HG03520 (cell line): ENCODE results near the gene MRPS15.

Experiments used
- ATAC-seq: cut with Tn5 transposase; IDR thresholded peaks from one replicate; pipeline ENCODE4 v1.9.1; 2021; ENCODE audit warnings: mild to moderate bottlenecking, moderate library complexity; ENCODE audit not compliant: unreplicated experiment

Gene MRPS15

DNA sequence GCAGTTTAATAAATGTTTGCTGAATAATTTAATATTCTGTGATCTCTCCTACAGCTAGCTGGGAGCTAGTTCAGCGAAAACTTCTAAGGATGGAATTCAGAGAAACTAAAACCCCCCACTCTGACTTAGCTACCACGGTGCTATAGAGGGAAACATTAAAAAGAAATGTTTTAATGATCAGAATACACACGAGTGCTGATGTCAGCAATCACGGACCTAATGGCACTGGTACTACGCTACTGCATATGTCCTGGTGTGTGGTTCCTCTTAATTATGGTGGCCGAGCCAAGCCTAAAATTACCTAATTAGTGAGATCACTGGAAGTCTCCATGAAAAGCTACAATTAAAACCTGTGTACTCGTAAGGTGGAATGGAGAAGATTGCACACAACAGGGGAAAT is 42.5 kb downstream of the MRPS15 start:
- no peak for ATAC-seq

DNA sequence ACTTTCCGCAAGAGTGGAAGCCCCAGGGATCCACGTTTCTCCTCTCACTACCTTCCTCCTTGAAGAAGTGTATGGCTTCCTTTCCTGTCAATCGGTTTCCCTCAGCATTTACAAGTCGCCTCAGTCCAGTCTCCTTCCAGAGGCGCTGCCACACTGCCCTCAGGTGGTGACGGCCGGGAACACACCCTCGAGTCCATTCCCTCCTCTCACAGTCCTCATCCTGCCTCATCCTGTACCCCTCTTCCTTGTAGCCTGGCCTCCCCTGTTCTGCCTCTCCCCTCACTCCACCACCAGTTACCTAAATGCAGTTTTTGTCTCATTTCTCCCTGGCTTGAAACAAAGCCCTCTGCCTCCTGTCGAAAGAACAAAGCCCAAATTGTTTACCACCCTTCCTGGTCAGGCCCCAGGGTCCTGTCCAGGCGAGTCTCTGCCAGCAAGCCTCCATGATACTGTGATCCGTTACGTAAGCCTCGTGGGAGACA is 43.3 kb downstream of the MRPS15 start:
- peak; percentile 79 for ATAC-seq

DNA sequence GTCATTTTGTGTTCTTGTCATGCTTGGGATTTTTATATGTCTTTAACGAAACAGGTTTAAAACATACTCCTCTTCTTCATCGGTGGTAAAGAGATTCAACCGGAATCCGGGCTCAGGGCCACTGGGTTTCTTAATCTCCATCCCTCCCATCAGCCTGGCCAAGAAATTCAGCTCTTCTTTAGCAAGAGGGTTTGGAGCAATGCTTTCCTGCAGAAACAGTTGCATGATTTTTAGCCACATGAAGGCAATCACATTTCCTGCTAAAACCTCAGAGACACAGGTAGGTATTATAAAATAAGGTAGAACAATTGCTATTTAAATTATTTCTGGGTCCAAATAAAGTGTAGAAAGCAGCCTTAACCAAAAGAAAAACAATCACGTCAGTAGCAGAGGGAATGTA is 43.8 kb downstream of the MRPS15 start:
- no peak for ATAC-seq

DNA sequence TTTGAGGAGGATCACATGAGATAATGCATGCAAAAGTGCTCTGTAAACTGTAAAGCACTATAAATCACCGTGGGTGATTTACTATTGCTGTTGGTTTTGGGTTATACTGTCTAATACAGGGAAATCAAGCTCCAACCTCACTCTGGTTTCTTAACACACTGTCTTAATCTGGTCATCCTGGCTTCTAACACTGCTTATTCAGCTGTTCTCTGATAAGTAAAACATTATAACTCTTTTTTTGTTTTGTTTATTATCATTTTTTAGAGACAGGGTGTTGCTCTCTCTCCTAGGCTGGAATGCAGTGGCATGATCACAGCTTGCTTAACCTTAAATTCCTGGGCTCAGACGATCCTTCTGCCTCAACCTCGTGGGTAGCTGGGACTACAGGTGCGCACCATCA is 44.6 kb downstream of the MRPS15 start:
- ATAC-seq, result no peak

DNA sequence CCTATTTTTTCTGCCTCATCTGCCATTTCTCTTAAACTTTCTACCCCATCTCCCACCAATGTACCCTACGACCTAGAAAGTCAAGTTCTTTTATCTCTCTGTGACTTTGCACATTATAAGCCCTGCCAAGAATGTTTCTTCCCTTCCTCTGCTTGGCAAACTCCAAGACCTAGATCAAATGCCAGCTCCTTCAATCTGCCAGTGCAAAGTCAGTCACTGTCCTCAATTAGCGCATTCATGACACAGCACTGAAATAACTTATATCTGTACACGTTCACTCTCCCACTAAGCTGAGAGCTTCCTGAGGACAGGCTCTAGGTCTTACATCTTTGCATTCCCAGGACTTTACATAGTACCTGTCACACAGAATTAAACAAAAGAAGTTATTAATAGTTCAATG is 45.0 kb downstream of the MRPS15 start:
- no peak for ATAC-seq

DNA sequence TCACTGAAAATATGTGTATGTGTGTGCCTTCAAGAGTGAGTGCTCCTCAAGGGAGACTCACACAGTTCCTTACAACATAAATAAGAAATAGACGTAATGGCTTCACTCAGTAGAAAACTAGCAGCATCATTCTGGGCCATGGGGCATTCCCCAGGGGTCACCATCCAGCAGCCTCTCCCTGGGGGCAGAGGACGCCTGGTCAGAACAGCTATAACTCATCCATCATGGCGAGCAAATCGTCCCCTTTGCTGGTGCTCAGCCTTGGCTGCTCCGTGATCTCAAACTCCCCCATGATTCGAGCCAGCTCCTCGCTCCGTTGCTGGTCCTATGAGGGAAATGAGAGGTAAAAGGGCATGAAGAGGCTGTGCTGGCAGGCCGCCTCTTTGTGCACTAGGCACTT is 46.3 kb downstream of the MRPS15 start:
- ATAC-seq, result no peak

DNA sequence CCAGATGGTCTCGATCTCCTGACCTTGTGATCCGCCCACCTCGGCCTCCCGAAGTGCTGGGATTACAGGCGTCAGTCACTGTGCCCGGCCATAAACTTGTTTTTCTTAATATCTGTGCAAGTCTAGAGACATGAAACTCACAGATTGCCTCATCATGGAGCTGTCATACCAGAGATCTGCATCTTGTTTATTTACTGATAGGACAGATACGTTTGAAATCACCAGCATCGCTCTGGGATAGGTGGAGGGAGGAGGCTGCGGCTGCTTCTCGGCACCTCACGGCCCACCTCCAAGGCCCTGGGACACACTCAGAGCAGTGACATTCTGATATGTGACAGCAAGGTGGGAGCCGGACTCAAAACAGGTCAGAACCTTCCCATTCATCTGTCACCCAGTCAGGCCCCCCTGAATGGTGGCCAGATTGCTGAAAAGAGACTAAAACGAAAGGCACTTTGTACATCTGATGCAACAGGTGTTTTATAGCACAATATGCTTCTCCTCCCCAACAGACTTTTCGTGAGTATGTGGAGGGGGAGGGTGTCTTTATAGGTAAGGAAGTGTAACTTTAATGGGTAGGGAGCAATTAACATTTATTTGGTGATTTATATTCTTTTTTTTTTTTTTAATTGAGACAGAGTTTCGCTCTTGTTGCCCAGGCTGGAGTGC is 48.4 kb downstream of the MRPS15 start:
- no peak for ATAC-seq

DNA sequence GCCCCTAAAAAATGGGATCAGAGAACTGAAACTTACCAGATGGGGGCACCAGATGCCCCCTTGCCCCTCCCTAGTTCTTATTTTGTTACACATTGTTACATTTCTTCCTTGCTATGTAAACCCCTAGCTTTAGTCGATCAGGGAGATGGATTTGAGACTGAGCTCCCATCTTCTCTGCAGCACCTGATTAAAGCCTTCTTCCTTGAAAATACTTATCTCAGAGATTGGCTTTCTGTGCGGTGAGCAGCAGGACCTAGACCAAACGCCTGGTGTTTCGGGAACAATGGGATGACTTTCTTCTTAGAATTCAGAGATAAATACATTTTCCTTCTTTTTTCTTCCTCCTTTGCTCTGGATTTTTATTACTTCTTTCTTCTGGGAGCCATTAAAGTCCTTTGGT is 49.8 kb downstream of the MRPS15 start:
- ATAC-seq, result no peak

DNA sequence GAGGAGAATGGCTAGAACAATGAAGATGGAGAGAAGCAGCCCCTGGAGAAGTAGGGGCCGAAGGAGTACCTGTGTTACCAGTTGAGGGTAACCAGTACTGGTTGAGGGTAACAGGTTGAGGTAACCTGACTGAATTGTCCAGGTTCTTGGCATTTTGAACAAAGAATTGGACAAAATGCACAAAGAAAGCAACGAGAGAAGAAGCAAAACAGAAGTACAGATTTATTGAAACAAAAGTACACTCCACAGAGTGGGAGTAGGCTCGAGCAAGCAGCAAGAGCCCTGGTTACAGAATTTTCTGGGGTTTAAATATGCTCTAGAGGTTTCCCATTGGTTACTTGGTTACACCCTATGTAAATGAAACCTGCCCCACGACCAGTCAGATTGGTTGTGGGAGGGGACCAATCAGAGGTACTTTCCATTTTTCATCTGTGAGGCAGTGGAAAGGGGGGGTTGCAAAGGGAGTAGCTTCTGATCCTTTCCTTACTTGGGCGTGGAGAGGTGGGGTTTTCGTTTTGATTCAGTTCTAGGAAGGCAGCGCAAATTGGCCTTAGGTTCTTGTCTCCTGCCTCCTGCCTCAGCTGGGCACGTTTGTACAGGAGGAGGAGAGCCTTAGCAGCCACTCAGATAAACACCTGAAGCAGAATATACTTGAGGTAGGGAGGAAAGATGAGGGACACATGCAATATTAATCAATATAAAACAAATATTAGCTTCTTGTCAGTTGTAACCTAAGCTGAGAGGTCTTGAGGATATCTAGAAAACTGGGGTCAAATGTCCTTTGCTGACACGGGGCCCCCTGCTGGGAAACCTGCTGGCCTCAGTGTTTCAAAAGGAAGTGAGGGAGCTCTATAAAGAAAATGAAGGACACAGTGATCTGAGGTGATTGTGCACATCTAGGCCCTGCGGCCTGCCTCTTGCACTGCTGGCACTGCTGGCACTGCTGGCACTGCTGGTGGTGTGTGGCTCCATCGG is 52.2 kb downstream of the MRPS15 start:
- ATAC-seq, result no peak

DNA sequence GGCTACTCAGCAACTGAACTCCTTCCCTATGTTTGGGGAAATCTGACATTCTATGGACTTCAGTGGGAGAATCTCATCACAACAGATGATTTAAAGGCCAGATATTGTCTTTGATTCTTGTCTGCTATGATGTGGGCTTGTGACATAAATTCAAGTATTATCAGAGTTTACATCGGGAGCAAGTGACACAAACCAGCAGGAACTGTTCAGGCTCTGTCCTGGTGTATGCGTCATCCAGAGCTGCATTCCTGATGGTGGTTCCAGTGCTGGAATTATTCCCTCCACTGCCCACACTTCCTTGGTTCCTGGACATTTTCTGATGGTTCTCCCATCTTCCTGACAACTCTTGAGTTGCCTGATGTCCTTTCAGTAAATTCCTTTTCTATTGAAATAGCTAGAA is 55.7 kb downstream of the MRPS15 start:
- no peak for ATAC-seq

DNA sequence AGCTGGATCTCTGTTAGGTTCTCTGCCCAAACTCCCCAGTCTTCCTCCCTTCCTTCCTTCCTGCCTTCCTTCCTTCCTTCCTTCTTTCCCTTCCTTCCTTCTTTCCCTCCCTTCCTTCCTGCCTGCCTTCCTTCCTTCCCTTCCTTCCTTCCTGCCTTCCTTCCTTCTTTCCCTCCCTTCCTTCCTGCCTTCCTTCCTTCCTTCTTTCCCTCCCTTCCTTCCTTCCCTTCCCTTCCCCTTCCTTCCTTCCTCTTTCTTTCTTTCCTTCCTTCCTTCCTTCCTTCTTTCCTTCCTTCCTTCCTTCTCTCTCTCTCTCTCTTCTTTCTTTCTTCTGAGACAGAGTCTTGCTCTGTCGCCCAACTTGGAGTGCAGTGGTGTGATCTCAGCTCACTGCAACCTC is 57.7 kb downstream of the MRPS15 start:
- no peak for ATAC-seq
